ENCODE measurements around the gene SNX3.
A peak's percentile ranks its signal among the peaks of the same experiment; 100 is the strongest.
"Not testable (repeated sequence)": the region's sequence is repeated elsewhere in the genome, so short reads cannot be mapped to it uniquely, and the experiment has no call there.

Gene SNX3

DNA sequence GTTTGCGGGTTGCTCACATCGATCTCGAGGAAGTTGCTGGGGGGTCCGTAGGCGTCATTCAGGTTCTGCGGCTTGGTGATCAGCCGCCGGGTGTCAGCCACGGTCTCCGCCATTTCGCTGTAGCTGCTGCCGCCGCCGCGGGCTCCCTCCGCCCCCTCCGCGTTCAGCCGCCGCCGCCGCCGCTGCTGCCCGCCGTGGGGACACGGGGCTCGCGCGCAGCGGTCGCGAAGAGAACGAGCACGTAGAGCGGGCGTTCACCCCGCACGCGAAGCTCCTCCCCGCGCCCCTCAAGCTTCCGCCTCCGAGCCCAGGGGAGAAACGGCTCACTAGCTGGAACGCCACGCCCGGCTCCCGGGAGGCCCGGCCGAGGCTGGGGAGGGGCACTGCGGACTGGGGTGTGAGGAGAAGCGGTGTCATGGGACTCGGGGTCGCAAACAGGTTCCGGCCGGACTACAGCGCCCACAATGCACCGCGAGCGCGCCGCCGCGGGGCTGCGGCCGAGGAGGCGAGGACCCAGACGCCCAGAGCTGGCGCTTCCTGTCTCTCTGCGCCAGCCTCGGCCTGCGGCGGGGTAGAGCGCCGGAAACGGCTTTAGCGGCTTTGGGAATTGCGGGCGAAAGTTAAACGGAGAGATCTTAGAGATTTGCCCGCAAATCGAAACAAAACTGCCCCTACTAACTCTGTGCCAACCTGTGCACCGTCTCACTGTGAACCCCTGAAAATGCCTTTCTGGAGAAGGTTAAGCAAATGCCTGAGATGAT is at the start of gene SNX3:
TSS of gene SNX3 (minus strand) at position 232 of the 761 bp plus-strand sequence. CDS start at position 113, 119 bp downstream.
- peak; percentile 87 for DNase-seq

DNA sequence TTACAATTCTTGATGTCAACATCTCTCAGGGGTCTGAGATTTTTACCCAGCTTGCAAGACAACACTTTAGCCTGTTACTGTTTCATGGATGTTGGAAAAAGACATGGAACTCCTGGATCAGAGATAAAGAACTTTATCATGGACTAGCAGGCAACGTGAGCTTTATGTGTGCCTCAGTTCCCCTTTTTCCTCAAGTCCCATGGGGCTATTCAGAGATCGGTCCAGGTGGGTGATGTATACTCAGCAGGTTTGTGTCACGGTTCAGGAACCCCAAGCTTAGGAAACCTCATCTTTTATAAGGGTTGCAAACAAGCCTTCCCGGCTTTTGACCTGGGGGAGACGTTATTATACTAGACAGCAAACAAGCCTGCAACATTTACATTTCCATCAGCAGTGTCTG is 49.0 kb upstream of the SNX3 start:
- DNase-seq, result no peak

DNA sequence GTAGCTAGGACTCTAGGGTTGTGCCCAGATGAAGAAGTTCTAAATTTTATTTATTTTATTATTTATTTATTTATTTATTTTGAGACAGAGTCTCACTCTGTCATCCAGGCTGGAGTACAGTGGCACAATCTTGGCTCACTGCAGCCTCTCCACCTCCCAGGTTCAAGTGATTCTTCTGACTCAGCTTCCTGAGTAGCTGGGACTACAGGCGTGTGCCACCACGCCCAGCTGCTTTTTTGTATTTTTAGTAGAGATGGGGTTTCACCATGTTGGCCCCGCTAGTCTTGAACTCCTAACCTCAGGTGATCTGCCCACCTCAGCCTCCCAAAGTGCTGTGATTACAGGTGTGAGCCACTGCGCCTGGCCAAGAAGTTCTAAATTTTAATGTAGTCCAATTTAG is 47.8 kb upstream of the SNX3 start:
- DNase-seq, result not testable (repeated sequence)

DNA sequence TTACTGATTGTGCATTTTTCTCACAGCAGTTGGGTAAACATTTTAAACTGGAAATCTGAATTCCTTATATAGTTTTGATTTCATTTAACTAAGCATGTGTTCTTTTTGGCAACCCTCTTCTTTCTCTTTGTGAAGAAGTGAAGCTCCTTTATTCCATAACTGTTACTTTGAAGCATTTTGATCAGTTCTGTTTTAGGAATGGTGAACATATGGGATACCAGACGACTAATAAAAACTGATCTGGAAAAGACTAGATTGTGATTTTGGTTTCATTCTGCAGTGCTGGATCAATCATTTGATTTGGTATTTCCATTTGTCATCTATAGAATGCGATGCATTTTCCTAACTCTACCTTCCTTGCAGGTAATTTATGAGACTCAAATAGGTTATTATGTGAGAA is 43.8 kb upstream of the SNX3 start:
- no peak for DNase-seq

DNA sequence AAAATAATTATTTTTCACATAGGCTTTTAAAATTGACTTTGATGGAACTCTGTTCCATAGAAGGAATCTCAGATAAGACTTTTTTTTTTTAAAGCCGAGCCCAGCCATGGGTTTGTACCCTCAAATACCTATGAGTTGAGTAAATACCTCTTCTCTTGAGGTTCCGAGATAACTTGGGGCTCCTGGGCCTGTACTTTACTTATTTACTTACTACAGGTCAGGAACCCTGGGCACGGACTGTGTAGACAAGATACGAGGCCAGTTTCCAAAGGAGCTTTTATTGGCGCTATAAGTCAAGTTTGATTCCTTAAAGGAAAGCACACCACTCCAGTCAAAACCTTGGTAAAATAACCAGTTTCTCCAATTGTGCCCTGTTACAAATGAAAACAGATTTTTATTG is 41.5 kb upstream of the SNX3 start:
- DNase-seq, result no peak

DNA sequence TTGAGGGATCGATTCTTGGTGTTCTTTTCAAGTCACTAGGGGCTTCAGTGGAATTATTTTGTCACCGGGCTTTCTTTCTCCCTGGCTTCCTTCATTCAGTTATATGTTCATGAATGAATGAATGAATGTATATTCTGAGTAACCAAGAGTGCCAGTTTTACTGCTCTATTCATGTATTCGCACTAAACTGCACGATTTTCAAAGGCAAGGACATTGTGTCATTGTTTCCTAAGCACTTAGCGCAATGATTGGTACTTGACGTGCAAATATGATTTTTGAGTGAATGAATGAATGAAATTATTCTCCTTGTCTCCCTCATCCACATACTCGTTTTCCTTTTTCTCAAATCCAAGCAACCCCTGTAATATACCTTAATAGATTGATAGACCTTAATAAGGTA is 34.8 kb upstream of the SNX3 start:
- DNase-seq, result no peak

DNA sequence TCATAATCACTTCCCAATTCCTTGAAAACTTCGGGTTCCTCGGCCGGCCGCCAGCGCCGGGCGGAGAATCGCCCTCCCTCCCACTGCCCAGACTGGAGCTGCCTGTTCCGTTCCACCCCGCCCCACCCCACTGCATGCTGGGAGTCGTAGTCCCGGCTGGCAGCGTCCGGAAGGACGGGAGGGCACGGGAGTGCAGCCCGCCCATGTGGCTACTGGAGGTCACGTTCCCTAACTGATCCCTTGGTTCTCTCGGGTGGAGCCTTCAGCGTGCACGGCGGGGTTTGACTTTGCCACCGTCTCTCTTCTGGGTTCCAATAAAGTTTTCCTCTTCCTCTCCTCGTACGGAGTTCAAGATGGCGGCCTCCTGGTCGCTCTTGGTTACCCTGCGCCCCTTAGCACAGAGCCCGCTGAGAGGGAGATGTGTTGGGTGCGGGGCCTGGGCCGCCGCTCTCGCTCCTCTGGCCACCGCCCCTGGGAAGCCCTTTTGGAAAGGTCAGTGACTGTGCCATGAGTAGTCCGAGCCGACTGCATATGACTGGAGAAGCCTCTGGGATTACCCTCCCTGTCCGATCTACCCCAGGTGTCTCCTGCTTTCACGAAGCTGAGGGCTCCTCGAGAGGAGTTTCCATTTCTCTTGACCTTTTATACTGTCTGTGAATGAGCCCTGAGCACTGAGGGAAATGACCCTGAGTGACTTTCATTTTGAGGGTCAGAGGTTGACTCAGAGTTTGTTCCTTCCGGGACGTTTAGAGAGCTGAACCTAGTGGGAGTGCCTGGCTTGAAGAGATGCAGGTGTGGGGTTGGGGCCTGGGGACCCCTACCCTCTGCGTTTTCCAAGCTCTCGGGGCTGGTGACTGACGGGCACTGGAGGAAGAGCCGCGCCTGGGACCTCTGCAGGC is 34.1 kb upstream of the SNX3 start, which contains the start of gene AFG1L:
TSS of gene AFG1L (plus strand) at position 328 of the 899 bp plus-strand sequence. CDS start at position 354, 26 bp downstream.
- peak; percentile 34 for DNase-seq

DNA sequence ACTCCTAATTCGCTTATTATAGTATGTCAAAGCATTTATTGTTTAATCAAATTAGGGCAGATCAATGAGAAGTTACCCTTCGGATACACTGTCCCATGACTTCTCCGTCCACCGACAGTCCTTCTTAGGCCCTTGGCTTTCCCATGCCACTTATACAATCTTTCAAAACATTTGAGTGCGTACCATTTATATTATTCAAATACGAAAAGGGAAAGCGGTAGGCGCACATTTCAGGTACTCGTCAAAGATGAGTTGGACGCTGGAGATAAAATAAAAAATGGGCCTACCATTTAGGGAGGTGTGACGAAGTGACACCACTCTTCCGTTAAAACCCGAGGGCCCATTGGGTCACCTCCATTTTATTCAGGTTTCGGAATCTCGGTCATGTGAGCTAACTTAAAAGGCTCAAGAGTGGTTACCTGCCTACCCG is 33.5 kb upstream of the SNX3 start:
- DNase-seq, result no peak

DNA sequence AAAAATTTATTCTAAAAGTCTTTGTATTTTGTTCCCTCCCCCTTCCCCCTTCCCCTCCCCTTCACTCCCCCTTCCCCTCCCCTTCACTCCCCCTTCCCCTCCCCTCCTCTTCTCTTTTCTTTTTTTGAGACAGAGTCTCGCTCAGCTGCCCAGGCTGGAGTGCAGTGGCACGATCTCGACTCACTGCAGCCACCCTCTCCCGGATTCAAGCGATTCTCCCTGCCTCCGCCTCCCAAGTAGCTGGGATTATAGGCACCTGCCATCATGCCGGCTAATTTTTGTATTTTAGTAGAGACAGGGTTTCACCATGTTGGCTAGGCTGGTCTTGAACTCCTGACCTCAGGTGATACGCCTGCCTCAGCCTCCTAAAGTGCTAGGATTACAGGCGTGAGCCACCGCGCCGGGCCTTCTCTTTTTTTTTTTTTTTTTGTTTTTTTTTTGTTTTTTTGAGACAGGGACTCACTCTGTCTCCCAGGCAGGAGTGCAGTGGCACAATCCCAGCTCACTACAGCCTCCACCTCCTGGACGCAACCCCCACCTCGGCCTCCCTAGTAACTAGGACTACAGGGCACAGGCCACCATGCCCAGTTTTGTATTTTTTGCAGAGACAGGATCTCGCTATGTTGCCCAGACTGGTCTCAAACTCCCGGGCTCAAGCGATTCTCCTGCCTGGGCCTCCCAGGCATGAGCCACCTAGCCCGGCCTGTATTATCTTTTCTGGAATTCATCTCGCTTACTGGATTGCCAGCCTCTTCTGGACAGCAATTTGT is 32.9 kb upstream of the SNX3 start:
- DNase-seq, result no peak

DNA sequence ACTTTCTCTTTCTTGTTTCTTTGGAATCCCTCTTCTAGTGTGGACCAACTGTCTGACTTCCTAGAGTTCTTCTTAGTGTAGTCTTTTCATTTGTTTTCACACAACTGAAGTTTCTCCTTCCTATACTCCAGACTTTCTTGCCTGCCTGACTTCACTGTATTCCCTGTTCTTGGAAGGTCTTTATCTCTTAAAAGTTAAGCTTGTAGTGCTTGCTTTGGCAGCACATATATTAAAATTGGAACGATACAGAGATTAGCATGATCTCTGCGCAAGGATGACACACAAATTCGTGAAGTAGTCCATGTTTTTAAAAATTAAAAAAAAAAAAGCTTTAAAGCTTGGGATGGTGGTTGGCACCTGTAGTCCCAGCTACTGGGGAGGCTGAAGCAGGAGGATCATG is 31.7 kb upstream of the SNX3 start:
- DNase-seq, result not testable (repeated sequence)

DNA sequence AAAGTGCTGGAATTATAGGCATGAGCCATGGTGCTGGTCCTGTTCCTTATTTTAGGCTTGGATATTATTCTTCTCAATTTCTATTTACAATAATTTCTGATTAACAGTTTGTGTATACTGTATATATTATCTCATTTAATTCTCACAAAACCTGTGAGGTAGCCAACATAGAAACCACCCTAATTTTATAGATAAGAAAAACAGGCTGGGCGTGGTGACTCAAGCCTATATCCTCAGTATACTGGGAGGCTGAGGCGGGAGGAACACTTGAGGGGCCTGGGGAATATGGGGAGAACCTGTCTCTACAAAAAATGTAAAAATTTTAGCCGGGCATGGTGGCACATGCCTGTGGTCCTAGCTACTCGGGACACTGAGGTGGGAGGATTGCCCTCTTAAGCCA is 30.3 kb upstream of the SNX3 start:
- no peak for DNase-seq

DNA sequence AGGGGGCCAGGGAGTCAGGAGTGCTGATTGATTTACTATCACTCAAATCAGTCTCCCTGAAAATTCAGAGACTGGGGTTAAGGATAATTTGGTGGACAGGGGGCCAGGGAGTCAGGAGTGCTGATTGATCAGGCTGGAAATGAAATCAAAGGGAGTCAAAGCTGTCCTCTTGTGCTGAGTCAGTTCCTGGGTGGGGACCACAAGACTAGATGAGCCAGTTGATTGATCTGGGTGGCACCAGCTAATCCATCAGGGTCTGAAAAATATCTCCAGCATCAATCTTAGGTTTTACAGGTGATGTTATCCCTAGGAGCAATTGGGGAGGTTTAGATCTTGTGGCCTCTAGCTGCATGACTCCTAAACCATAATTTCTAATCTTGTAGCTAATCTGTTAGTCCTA is 27.9 kb upstream of the SNX3 start:
- no peak for DNase-seq

DNA sequence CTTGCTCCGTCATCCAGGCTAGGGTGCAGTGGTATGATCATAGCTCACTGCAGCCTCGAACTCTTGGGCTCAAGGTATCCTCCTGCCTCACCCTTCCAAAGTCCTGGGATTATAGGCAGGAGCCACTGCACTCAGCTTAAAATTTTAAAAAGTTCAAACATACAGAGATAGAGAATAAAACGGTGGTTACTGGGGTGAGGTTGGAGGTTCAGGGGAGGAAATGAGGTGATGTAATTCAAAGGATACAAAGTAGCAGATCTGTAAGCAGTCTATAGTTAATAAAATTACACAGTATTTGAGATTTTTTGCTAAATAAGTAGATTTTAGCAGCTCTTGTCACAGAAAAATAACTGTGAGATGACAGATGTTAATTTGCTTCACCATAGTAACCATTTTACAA is 26.5 kb upstream of the SNX3 start:
- DNase-seq, result no peak

DNA sequence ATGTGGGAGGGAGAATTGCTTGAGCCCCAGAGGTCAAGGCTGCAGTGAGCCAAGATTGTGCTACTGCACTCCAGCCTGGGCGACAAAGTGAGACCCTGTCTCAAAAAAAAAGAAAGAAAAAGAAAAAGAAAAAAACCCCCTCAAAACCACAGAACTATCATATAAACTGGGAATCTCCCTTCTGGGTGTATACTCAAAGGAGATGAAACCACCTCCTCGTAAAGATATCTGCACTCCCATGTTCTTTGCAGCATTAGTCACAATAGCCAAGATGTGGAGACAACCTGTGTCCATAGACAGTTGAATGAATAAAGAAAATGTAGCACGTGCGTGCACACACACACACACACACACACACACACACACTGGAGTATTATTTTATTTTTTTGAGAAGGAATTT is 25.5 kb upstream of the SNX3 start:
- no peak for DNase-seq

DNA sequence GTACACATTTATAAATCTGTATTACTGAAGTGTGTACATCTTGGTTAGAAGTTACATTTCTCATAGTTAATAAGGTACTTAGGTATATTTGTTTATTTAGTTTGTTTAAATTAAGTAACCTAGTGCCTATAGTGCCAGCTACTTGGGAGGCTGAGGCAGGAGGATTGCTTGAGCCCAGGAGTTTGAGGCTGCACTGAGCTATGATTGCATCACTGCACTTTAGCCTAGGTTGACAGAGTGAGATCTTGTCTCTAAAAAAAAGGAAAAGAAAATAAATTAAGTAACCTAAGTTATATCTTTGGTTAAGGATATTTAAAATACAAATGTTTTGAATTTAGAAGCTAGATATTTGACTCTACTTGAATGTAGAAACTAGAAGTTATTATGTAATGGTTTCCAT is 24.5 kb upstream of the SNX3 start:
- no peak for DNase-seq

DNA sequence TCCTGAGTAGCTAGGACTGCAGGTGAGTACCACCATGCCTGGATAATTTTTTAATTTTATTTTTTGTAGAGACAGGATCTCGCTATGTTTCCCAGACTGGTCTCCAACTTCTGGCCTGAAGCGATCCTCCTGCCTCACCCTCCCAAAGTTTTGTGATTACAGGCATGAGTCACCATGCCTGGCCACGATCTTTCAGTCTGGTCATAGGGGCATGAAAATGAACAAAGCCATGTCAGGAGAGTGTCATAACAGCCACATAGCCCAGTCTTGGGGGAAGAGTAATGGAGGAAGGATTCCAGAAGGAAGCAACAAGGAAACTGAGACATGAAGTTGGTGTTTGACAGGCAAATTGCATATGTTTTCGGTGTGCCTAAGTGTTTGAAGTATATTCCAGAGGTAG is 17.0 kb upstream of the SNX3 start:
- no peak for DNase-seq

DNA sequence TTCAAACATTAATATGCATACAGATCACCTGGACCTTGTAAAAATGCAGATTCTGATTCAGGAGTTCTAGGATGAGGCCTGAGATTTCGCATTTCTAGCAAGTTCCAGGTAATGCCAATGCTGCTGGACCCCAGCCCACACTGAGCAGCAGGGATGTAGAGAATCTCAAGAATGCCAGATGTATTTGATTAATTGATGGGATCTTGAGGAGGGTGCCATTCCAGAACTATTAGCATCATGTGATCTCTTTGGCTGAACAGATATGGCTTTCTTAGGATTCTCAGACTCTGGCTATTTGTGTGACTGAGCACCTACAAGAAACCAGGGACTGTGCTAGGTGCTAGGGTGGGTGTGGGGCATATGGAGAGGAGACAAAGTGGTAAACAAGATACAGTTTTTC is 16.5 kb upstream of the SNX3 start:
- DNase-seq, result no peak

DNA sequence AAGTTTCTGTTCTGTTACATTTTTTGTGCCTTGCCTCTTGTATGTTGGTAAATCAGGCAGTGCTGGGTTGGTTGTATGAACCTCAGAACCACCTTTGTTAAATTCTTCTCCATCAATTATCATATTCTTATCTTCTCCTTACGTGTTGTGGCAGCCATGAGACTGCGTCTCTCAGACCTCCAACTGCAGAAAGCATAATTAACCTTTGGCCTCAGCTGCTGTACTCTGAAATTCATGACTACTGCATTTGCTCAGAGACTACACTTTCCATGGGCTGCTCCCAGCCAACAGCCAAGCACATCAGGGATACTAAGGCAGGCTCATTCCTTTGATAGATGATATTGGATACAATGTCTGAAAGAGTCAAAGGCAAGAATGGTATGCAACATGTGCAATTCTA is 15.1 kb upstream of the SNX3 start:
- no peak for DNase-seq

DNA sequence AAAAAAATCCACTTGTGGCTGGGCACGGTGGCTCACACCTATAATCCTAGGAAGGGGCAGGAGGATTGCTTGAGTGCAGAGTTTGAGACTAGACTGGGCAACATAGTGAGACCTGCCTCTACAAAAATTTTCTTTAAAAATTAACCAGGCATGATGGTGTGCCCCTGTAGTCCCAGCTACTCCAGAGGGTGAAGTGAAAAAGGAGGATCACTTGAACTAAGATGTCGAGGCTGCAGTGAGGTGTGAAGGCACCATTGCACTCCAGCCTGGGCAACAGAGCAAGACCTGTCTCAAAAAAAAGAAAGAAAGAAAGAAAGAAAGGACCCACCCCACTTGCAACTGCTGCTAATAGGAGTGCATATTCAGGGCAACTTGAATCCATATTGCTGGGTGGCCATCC is 13.7 kb upstream of the SNX3 start:
- DNase-seq, result no peak

DNA sequence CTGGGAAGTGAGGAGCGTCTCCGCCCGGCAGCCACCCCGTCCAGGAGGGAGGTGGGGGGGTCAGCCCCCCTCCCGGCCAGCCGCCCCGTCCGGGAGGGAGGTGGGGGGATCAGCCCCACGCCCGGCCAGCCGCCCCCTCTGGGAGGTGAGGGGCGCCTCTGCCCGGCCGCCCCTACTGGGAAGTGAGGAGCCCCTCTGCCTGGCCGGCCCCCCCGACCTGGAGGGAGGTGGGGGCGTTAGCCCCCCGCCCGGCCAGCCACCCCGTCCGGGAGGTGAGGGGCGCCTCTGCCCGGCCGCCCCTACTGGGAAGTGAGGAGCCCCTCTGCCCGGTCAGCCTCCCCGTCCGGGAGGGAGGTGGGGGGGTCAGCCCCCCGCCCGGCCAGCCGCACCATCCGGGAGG is 9.1 kb upstream of the SNX3 start:
- not testable (repeated sequence) for DNase-seq

DNA sequence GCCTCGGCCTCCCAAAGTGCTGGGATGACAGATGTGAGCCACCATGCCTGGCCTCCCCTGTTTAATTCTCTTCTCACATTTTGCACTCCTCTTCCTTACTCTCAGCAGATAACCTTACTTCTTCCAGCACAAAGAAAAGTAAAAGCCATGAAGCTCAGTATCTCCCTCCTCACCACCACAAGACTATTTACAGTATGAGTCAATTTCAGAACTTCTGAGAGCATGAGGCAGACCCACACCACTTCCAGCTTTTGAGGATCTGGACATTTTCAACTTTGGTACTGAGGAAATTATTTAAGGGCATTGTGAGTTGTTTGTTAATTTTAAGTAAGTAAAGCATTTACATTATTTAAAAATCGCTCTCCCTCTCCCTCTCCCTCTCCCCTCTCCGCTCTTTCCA is 8.0 kb upstream of the SNX3 start:
- no peak for DNase-seq

DNA sequence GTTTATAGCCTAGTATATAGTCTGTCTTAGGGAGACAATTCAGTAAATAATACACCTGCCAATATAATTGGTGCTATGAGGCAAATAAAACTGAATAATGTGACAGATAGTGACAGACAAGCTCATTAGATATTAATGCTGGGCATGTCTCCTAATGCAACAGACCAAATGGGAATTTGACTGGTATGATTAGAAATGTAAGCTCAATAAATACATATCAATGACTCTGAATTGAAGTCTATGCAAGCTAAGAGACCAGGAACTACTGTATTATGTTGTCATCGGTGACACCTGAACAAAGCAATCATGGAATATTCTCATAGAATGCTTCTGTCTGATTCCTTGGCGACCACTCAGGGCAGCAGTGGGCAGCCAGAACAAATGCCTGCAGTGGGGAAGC is 2.5 kb upstream of the SNX3 start:
- no peak for DNase-seq

DNA sequence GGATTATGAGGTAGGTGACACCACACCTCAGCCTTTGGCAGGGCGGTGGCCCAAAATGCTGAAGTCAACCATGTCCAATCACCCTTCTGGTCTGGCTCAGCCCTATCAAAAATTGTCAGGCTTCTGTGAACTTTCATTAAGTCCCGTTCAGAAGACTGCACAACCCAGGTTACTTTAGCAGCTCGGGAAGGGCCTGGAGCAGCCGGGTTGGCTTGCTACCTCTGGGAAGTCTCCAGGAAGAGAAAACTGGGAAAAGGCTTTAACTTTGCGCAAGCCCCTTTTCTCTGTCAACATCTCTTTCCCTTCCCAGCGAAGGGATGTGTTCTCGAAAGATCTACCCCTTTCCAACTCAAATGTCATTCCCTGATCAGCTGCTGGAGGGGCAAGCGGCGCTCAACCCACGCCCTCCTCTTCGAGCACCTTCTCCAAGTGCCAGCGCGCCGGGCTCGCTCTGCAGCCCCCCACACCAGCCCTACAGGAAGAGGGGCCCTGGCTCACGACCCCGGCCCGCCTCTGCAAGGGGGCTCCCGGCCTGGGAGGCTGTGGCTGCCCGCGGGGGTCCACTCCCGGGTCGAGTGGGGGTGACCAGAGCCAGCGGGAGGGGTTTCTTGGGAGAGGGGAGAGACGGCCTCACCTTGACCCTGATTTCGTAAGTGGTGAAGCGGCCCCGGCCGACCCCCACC is 573 bp downstream of the SNX3 start:
- DNase-seq, result no peak
